K562 (cell line): Measurements from ENCODE around the gene MCL1. TPM values are rescaled to one million over a fixed set of nuclear protein-coding genes. Genes with fewer than 3 reads are reported as not detected.

Experiments used
- ATAC-seq: fragments of 200-7000 bp; cut with Tn5 transposase; 3 replicates; pipeline ENCODE4 v1.9.1; 2020; ENCODE audit warnings: moderate library complexity
- BruUV-seq: library from RNA; stranded (reverse); fragments of 400-500 nt; replicated peaks from 2 replicates; lab custom pipeline; 2021; lab: Mats Ljungman, UMichigan
- CTCF ChIA-PET: fragments of 300-600 bp; formaldehyde crosslinking; extraction: SDS; loops from one replicate; lab custom pipeline; 2021; ENCODE audit warnings: low intra/inter-chr PET ratio; lab: Yijun Ruan, JAX
- POLR2A ChIA-PET: fragments of 300-600, 350-650 bp; sonication (Branson Sonifier 250); formaldehyde crosslinking; extraction: SDS; loops from one replicate; lab custom pipeline; 2021; ENCODE audit warnings: antibody characterized with exemption, inconsistent platforms; lab: Yijun Ruan, JAX
- DNase-seq, 4 experiments: peaks; one replicate each; pipeline versions ENCODE4 v3.0.0 to v3.0.0-alpha.2; 2011 to 2018; ENCODE audit warnings: low spot score in 3 of 4, mixed read lengths in 3 of 4; ENCODE audit errors: extremely low read depth in 1 of 4
- FAIRE-seq: peaks from 2 replicates; lab custom pipeline; 2011; peaks lifted over from hg19 to GRCh38; lab: Jason Lieb, UNC
- H2AFZ ChIP-seq: 2 replicates; pipeline ENCODE4 v1.6.0; 2011; ENCODE audit warnings: low read depth, low read length, control low read depth, inconsistent platforms
- H3K27ac ChIP-seq: fragments of 200-600 bp; 3 replicates; pipeline ENCODE4 v1.8.0; 2011; ENCODE audit warnings: low read depth, mild to moderate bottlenecking, control low read depth, inconsistent platforms, low read length, moderate library complexity, mixed read lengths; ENCODE audit errors: extremely low read depth
- H3K27me3 ChIP-seq, 2 experiments: fragments of 300-600 bp in 1 of 2; 2 replicates in 1 of 2; 3 replicates in 1 of 2; pipeline versions ENCODE4 v1.6.0 to v1.8.0; 2011; ENCODE audit warnings: inconsistent platforms in 2 of 2, low read length in 2 of 2, mild to moderate bottlenecking in 1 of 2, mixed read lengths in 1 of 2, moderate library complexity in 1 of 2; ENCODE audit not compliant: control insufficient read depth in 2 of 2, insufficient read depth in 2 of 2
- H3K36me3 ChIP-seq: fragments of 300-600 bp; 3 replicates; pipeline ENCODE4 v1.8.0; 2011; ENCODE audit warnings: mild to moderate bottlenecking, low read length, inconsistent platforms; ENCODE audit not compliant: control insufficient read depth, insufficient read depth
- H3K4me1 ChIP-seq, 2 experiments: fragments of 200-600 bp in 1 of 2; replicated peaks in 1 of 2; 2 replicates in 1 of 2; 3 replicates in 1 of 2; pipeline versions ENCODE4 v1.5.1 to v1.8.0; 2011; ENCODE audit warnings: inconsistent platforms in 2 of 2, low read length in 2 of 2, mild to moderate bottlenecking in 1 of 2, mixed read lengths in 1 of 2, moderate library complexity in 1 of 2; ENCODE audit not compliant: control insufficient read depth in 2 of 2, insufficient read depth in 2 of 2
- H3K4me2 ChIP-seq: 2 replicates; pipeline ENCODE4 v1.6.1; 2011; ENCODE audit warnings: low read length, control low read depth, inconsistent platforms, mixed read lengths; ENCODE audit not compliant: insufficient read depth
- H3K4me3 ChIP-seq: fragments of 200-600 bp; sonication (generic), shearing (Covaris generic); 2 replicates; pipeline ENCODE4 v1.5.1; 2016; ENCODE audit warnings: control low read depth, inconsistent platforms
- H3K79me2 ChIP-seq: fragments of 200-600 bp; 3 replicates; pipeline ENCODE4 v1.8.0; 2011; ENCODE audit warnings: low read length, inconsistent platforms; ENCODE audit not compliant: control insufficient read depth, insufficient read depth
- H3K9ac ChIP-seq, 2 experiments: 2 replicates each; pipeline versions ENCODE4 v1.6.0 to v1.6.1; 2011; ENCODE audit warnings: low read depth in 2 of 2, low read length in 2 of 2, control low read depth in 1 of 2, inconsistent platforms in 1 of 2, mild to moderate bottlenecking in 1 of 2, mixed read lengths in 1 of 2; ENCODE audit not compliant: insufficient read depth in 1 of 2
- H3K9me1 ChIP-seq: one replicate; pipeline ENCODE4 v1.6.0; 2011; ENCODE audit warnings: inconsistent platforms, mild to moderate bottlenecking, low read length, moderate library complexity; ENCODE audit not compliant: control insufficient read depth, insufficient read depth
- H3K9me3 ChIP-seq: replicated peaks from 2 replicates; pipeline ENCODE4 v1.5.1; 2011; ENCODE audit warnings: low read depth, low read length, inconsistent platforms; ENCODE audit not compliant: control insufficient read depth, insufficient read depth
- H4K20me1 ChIP-seq: replicated peaks from 2 replicates; pipeline ENCODE4 v1.6.1; 2011; ENCODE audit warnings: low read length, inconsistent platforms, mixed read lengths; ENCODE audit not compliant: control insufficient read depth, insufficient read depth
- ARHGAP35 ChIP-seq: fragments of 450-650 bp; IDR thresholded peaks from 2 replicates; pipeline ENCODE4 v1.6.1; 2018; ENCODE audit not compliant: partially characterized antibody
- ARNT ChIP-seq, 2 experiments: fragments of 450-650 bp; IDR thresholded peaks; 2 replicates each; pipeline ENCODE4 v1.6.1; 2016; ENCODE audit warnings: mild to moderate bottlenecking in 1 of 2
- GABPB1 ChIP-seq: sonication (generic); formaldehyde crosslinking; IDR thresholded peaks from 2 replicates; pipeline ENCODE4 v1.8.0; 2022; ENCODE audit warnings: mild to moderate bottlenecking, missing genetic modification reagents
- HDAC2 ChIP-seq: fragments of 450-650 bp; IDR thresholded peaks from 2 replicates; pipeline ENCODE4 v1.6.1; 2016; ENCODE audit warnings: mild to moderate bottlenecking
- HLTF ChIP-seq: fragments of 450-650 bp; IDR thresholded peaks from 2 replicates; pipeline ENCODE4 v1.6.1; 2016
- HNRNPH1 ChIP-seq: fragments of 200-400 bp; formaldehyde crosslinking; optimal IDR thresholded peaks from 2 replicates; pipeline ENCODE3; 2017; ENCODE audit warnings: low read depth, mild to moderate bottlenecking, low read length, moderate library complexity
- JUND ChIP-seq, 2 experiments: IDR thresholded peaks; 2 replicates in 1 of 2; 3 replicates in 1 of 2; pipeline ENCODE4 v1.6.1; 2011; ENCODE audit warnings: borderline replicate concordance in 2 of 2, low read depth in 2 of 2, low read length in 2 of 2, improper control_type of control experiment in 1 of 2, missing biosample characterization in 1 of 2, missing genetic modification characterization in 1 of 2, missing genetic modification reagents in 1 of 2
- KAT7 ChIP-seq: sonication (generic); formaldehyde crosslinking; IDR thresholded peaks from 2 replicates; pipeline ENCODE4 v1.8.0; 2022; ENCODE audit warnings: missing genetic modification reagents, mild to moderate bottlenecking, borderline replicate concordance
- MEIS2 ChIP-seq: fragments of 450-650 bp; IDR thresholded peaks from 2 replicates; pipeline ENCODE4 v1.6.1; 2014; ENCODE audit warnings: mild to moderate bottlenecking; ENCODE audit not compliant: partially characterized antibody
- NCOA6 ChIP-seq: fragments of 450-650 bp; IDR thresholded peaks from 2 replicates; pipeline ENCODE4 v1.6.1; 2017; ENCODE audit warnings: mild to moderate bottlenecking
- NELFE ChIP-seq: IDR thresholded peaks from 2 replicates; pipeline ENCODE4 v1.6.1; 2011; ENCODE audit warnings: mild to moderate bottlenecking; ENCODE audit not compliant: insufficient read depth, insufficient read length
- POLR2AphosphoS5 ChIP-seq: IDR thresholded peaks from 2 replicates; pipeline ENCODE4 v1.6.1; 2011; ENCODE audit warnings: mild to moderate bottlenecking, low read depth, low read length, moderate library complexity; ENCODE audit not compliant: control insufficient read depth, insufficient read depth
- POLR2G ChIP-seq: fragments of 200-400 bp; formaldehyde crosslinking; IDR thresholded peaks from 2 replicates; pipeline ENCODE4 v1.6.1; 2017; ENCODE audit warnings: low read depth, mild to moderate bottlenecking, antibody characterized with exemption, low read length, moderate library complexity
- POLR3G ChIP-seq: IDR thresholded peaks from 2 replicates; pipeline ENCODE4 v1.6.1; 2011; ENCODE audit not compliant: insufficient read length, insufficient replicate concordance; ENCODE audit errors: extremely low read depth
- RBFOX2 ChIP-seq: fragments of 200-400 bp; formaldehyde crosslinking; IDR thresholded peaks from 2 replicates; pipeline ENCODE4 v1.6.1; 2017; ENCODE audit warnings: low read depth, mild to moderate bottlenecking, low read length, moderate library complexity
- RBM25 ChIP-seq: fragments of 200-400 bp; formaldehyde crosslinking; IDR thresholded peaks from 2 replicates; pipeline ENCODE4 v1.6.1; 2018; ENCODE audit warnings: low read length, low read depth, moderate library complexity; ENCODE audit not compliant: severe bottlenecking
- SOX6 ChIP-seq: fragments of 450-650 bp; IDR thresholded peaks from 2 replicates; pipeline ENCODE4 v1.6.1; 2014; ENCODE audit warnings: mild to moderate bottlenecking
- XRCC4 ChIP-seq: IDR thresholded peaks from one replicate; pipeline ENCODE4 v1.6.1; 2011; ENCODE audit not compliant: insufficient read depth, insufficient read length; ENCODE audit errors: extremely low read depth
- ZNF121 ChIP-seq: sonication (generic); formaldehyde crosslinking; conservative IDR thresholded peaks from 2 replicates; pipeline ENCODE4 v1.8.0; 2022; ENCODE audit warnings: missing genetic modification reagents
- ZNF586 ChIP-seq: fragments of 450-650 bp; formaldehyde crosslinking; conservative IDR thresholded peaks from 2 replicates; pipeline ENCODE4 v1.4.0; 2020; ENCODE audit warnings: mild to moderate bottlenecking, moderate library complexity
- ZNF778 ChIP-seq: fragments of 450-650 bp; formaldehyde crosslinking; IDR thresholded peaks from 2 replicates; pipeline ENCODE4 v1.4.0; 2020; ENCODE audit warnings: mild to moderate bottlenecking, moderate library complexity
- WGBS: fragments of 100-300 bp; shearing (Covaris generic); methylation state at CpG from one replicate; pipeline ENCODE4 v1.1.6; 2016; ENCODE audit warnings: low coverage, mixed read lengths; ENCODE audit not compliant: insufficient coverage; ENCODE audit errors: missing lambda C conversion rate; 5-methylcytosine and 5-hydroxymethylcytosine counted together
- in situ Hi-C: fragments of 300-500 bp; cut with MboI; formaldehyde crosslinking; loops from 4 replicates; pipeline ENCODE4 v1.15.0; 2018; ENCODE audit warnings: inconsistent platforms, mixed read lengths
- intact Hi-C: fragments of 100-400 bp; cut with micrococcal nuclease; formaldehyde crosslinking; loops from 2 replicates; pipeline ENCODE4 v1.14.2; 2022
- polyA plus RNA-seq, 8 experiments: library from polyadenylated mRNA; depleted of rRNA in 4 of 8; stranded (reverse) in 5 of 8; unstranded in 3 of 8; fragments of >200 nt; fragmentation: Nextera tagmentation in 2 of 8; fragmentation: Illumina TruSeq in 1 of 8; extraction: Ambion mirVana in 2 of 8; extraction: Trizol in 1 of 8; gene quantifications; 2 replicates each; pipeline versions ENCODE4 v1.2.1 to v1.2.3, GENCODE V29; 2011 to 2014; ENCODE audit warnings: inconsistent platforms in 1 of 8, missing spikeins in 1 of 8
- total RNA-seq, 7 experiments: library from RNA; depleted of rRNA in 6 of 7; stranded (reverse); fragments of >200 nt in 6 of 7; fragmentation: Illumina TruSeq in 2 of 7; extraction: Trizol in 2 of 7; gene quantifications; 2 replicates each; pipeline versions ENCODE4 v1.2.1 to v1.2.3, GENCODE V29; 2011 to 2021; ENCODE audit warnings: low replicate concordance in 1 of 7
- TF ChIP-seq, protein P1 (sequence below): sonication (generic); formaldehyde crosslinking; IDR thresholded peaks from 2 replicates; pipeline ENCODE4 v1.5.0; 2020; ENCODE audit warnings: missing genetic modification reagents
- TF ChIP-seq, protein P2 (sequence below): fragments of 150-350 bp; conservative IDR thresholded peaks from 2 replicates; pipeline ENCODE4 v1.6.1; 2014; ENCODE audit warnings: low read length

MCL1 gene
- total and polyA plus RNA-seq, 9 of the 15 experiments (the other 6 are each of a cell fraction or from before 2014, with no cell fraction given), result 27.1 to 224 (median 138) TPM

DNA sequence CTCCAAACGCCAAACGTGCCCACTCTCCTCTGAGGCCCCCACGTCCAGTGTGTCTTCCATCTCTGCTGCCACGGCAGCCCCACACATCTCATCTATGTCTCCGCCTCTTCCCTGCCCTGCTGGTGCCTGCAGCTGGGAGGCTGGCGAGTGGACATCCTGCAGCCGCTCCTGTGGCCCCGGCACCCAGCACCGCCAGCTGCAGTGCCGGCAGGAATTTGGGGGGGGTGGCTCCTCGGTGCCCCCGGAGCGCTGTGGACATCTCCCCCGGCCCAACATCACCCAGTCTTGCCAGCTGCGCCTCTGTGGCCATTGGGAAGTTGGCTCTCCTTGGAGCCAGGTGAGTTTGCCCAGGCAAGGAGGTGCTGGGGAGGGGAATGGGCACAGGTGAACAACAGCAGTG, 21.6 kb downstream of the MCL1 start:
- intact Hi-C loops (no loop called here), in situ Hi-C loops (no loop called here)
- ChIA-PET CTCF (no interaction called here), POLR2A (interaction anchor here (0.7 to 2.7 kb wide), 8 partner anchors 9 to 448 kb away, joined by 3 to 12 read pairs (median 3); partner anchors contain the start of gene GOLPH3L)
- H3K36me3 ChIP-seq, result peaks cover 85% of the 10 kb centered on the region
- 89% methylated on average over 14 of the region's 15 CpGs for WGBS
- H3K9me3 ChIP-seq, result no peaks in the 10 kb centered on the region
- FAIRE-seq (no peak), DNase-seq (no peak), ATAC-seq (no peak)
- H2AFZ ChIP-seq, result no peak overlapping the region
- no peak overlapping the region for H3K27ac ChIP-seq
- H3K9me1 ChIP-seq, result peaks cover under 1% of the 10 kb centered on the region
- no TSS peak for BruUV-seq
- peaks cover 31 to 85% of the 10 kb centered on the region in 2 experiments for H3K4me1 ChIP-seq
- H3K4me3 ChIP-seq, result no peak overlapping the region
- peaks cover 19% of the 10 kb centered on the region for H4K20me1 ChIP-seq
- no peak overlapping the region for H3K4me2 ChIP-seq
- no peaks in the 10 kb centered on the region for H3K27me3 ChIP-seq
- H3K79me2 ChIP-seq, result peaks cover 56% of the 10 kb centered on the region
- no peak overlapping the region for H3K9ac ChIP-seq
- peak; percentile 72 for TF ChIP-seq POLR2G
- no peak for TF ChIP-seq ZNF778 (CRISPR knock-in tag)
- TF ChIP-seq NELFE, result no peak
- no peak for TF ChIP-seq HDAC2
- TF ChIP-seq POLR3G, result no peak
- TF ChIP-seq KAT7 (CRISPR knock-in tag), result no peak
- no peak for TF ChIP-seq NCOA6
- no peak for TF ChIP-seq JUND (IDR thresholded peaks at IDR 0.05; ENCODE audit: borderline replicate concordance, low read depth, low read length)
- no peak for TF ChIP-seq JUND (tag; IDR thresholded peaks at IDR 0.05; ENCODE audit: borderline replicate concordance, low read depth, low read length)
- TF ChIP-seq ZNF586 (CRISPR knock-in tag), result no peak
- TF ChIP-seq, protein P1, sequence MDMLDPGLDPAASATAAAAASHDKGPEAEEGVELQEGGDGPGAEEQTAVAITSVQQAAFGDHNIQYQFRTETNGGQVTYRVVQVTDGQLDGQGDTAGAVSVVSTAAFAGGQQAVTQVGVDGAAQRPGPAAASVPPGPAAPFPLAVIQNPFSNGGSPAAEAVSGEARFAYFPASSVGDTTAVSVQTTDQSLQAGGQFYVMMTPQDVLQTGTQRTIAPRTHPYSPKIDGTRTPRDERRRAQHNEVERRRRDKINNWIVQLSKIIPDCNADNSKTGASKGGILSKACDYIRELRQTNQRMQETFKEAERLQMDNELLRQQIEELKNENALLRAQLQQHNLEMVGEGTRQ, result no peak
- TF ChIP-seq RBM25, result no peak
- TF ChIP-seq HNRNPH1, result no peak
- TF ChIP-seq RBFOX2, result peak; percentile 75
- TF ChIP-seq ARNT (IDR thresholded peaks at IDR 0.05), result no peak
- no peak for TF ChIP-seq ARHGAP35
- TF ChIP-seq, protein P2, sequence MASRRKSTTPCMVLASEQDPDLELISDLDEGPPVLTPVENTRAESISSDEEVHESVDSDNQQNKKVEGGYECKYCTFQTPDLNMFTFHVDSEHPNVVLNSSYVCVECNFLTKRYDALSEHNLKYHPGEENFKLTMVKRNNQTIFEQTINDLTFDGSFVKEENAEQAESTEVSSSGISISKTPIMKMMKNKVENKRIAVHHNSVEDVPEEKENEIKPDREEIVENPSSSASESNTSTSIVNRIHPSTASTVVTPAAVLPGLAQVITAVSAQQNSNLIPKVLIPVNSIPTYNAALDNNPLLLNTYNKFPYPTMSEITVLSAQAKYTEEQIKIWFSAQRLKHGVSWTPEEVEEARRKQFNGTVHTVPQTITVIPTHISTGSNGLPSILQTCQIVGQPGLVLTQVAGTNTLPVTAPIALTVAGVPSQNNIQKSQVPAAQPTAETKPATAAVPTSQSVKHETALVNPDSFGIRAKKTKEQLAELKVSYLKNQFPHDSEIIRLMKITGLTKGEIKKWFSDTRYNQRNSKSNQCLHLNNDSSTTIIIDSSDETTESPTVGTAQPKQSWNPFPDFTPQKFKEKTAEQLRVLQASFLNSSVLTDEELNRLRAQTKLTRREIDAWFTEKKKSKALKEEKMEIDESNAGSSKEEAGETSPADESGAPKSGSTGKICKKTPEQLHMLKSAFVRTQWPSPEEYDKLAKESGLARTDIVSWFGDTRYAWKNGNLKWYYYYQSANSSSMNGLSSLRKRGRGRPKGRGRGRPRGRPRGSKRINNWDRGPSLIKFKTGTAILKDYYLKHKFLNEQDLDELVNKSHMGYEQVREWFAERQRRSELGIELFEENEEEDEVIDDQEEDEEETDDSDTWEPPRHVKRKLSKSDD, result no peak
- no peak for TF ChIP-seq MEIS2
- no peak for TF ChIP-seq SOX6
- TF ChIP-seq HLTF, result no peak
- TF ChIP-seq GABPB1 (CRISPR knock-in tag), result no peak
- TF ChIP-seq ZNF121 (CRISPR knock-in tag), result no peak
- peak; percentile 16; the same call in 1 of the 2 replicates for TF ChIP-seq POLR2AphosphoS5
- TF ChIP-seq XRCC4, result no peak
